Astrocyte (in vitro differentiated cells and primary cell): ENCODE data around the gene KRCC1. TPM values are rescaled to one million over a fixed set of nuclear protein-coding genes. Genes with fewer than 3 reads are reported as not detected.

ENCODE experiments used
- DNase-seq: peaks from one replicate; pipeline ENCODE4 v3.0.0-alpha.2; 2010; ENCODE audit warnings: low read depth
- FAIRE-seq: peaks from 2 replicates; lab custom pipeline; 2011; peaks lifted over from hg19 to GRCh38; lab: Jason Lieb, UNC
- H2AFZ ChIP-seq: 2 replicates; pipeline ENCODE4 v1.6.0; 2012; ENCODE audit warnings: low read depth, low read length, inconsistent platforms
- H3K27ac ChIP-seq: 2 replicates; pipeline ENCODE4 v1.5.1; 2011; ENCODE audit warnings: low read depth, low read length, inconsistent platforms
- H3K27me3 ChIP-seq: 2 replicates; pipeline ENCODE4 v1.6.0; 2011; ENCODE audit warnings: low read length, inconsistent platforms; ENCODE audit not compliant: insufficient read depth
- H3K36me3 ChIP-seq: 2 replicates; pipeline ENCODE4 v1.5.1; 2011; ENCODE audit warnings: low read length, inconsistent platforms; ENCODE audit not compliant: insufficient read depth
- H3K4me1 ChIP-seq: 2 replicates; pipeline ENCODE4 v1.5.1; 2011; ENCODE audit warnings: low read length, inconsistent platforms; ENCODE audit not compliant: insufficient read depth
- H3K4me2 ChIP-seq: 2 replicates; pipeline ENCODE4 v1.6.0; 2012; ENCODE audit warnings: low read length, inconsistent platforms
- H3K4me3 ChIP-seq: 2 replicates; pipeline ENCODE4 v1.5.1; 2011; ENCODE audit warnings: low read depth, mild to moderate bottlenecking, low read length, inconsistent platforms; ENCODE audit not compliant: insufficient read depth
- H3K79me2 ChIP-seq: 2 replicates; pipeline ENCODE4 v1.6.0; 2012; ENCODE audit warnings: mild to moderate bottlenecking, low read length, inconsistent platforms; ENCODE audit not compliant: insufficient read depth
- H3K9ac ChIP-seq: 2 replicates; pipeline ENCODE4 v1.6.0; 2012; ENCODE audit warnings: mild to moderate bottlenecking, low read length, inconsistent platforms
- H3K9me3 ChIP-seq: 2 replicates; pipeline ENCODE4 v1.5.1; 2012; ENCODE audit warnings: low read depth, mild to moderate bottlenecking, low read length, inconsistent platforms; ENCODE audit not compliant: insufficient read depth
- H4K20me1 ChIP-seq: 2 replicates; pipeline ENCODE4 v1.6.0; 2012; ENCODE audit warnings: low read length, inconsistent platforms; ENCODE audit not compliant: insufficient read depth
- H3K27ac Mint-ChIP-seq: one replicate; pipeline ENCODE4 v1.8.0; 2021; ENCODE audit warnings: mild to moderate bottlenecking, mixed read lengths; ENCODE audit not compliant: unreplicated experiment
- H3K27me3 Mint-ChIP-seq: one replicate; pipeline ENCODE4 v1.8.0; 2021; ENCODE audit warnings: low read depth, mixed read lengths; ENCODE audit not compliant: unreplicated experiment
- H3K36me3 Mint-ChIP-seq: one replicate; pipeline ENCODE4 v1.8.0; 2021; ENCODE audit warnings: low read depth, mixed read lengths; ENCODE audit not compliant: unreplicated experiment
- H3K4me1 Mint-ChIP-seq: one replicate; pipeline ENCODE4 v1.8.0; 2021; ENCODE audit warnings: low read depth, mixed read lengths; ENCODE audit not compliant: unreplicated experiment
- H3K4me3 Mint-ChIP-seq: one replicate; pipeline ENCODE4 v1.8.0; 2021; ENCODE audit warnings: mild to moderate bottlenecking, moderate library complexity, mixed read lengths; ENCODE audit not compliant: unreplicated experiment
- H3K9me3 Mint-ChIP-seq: one replicate; pipeline ENCODE4 v1.8.0; 2021; ENCODE audit warnings: mild to moderate bottlenecking, mixed read lengths; ENCODE audit not compliant: unreplicated experiment
- EZH2 ChIP-seq: IDR thresholded peaks from 2 replicates; pipeline ENCODE4 v1.6.1; 2012; ENCODE audit warnings: mild to moderate bottlenecking, low read length, inconsistent platforms; ENCODE audit not compliant: insufficient read depth
- total RNA-seq: library from RNA; stranded (reverse); gene quantifications from 2 replicates; pipeline ENCODE4 v1.2.1, GENCODE V29; 2021
- TF ChIP-seq, protein P1 (sequence below): IDR thresholded peaks from 2 replicates; pipeline ENCODE4 v1.5.1; 2011; ENCODE audit warnings: low read depth, mild to moderate bottlenecking, inconsistent platforms, low read length, moderate library complexity; ENCODE audit not compliant: insufficient read depth

The KRCC1 gene
- total RNA-seq, 1 donor from 2014 or later: 17.7 TPM

- TF ChIP-seq, protein P1, sequence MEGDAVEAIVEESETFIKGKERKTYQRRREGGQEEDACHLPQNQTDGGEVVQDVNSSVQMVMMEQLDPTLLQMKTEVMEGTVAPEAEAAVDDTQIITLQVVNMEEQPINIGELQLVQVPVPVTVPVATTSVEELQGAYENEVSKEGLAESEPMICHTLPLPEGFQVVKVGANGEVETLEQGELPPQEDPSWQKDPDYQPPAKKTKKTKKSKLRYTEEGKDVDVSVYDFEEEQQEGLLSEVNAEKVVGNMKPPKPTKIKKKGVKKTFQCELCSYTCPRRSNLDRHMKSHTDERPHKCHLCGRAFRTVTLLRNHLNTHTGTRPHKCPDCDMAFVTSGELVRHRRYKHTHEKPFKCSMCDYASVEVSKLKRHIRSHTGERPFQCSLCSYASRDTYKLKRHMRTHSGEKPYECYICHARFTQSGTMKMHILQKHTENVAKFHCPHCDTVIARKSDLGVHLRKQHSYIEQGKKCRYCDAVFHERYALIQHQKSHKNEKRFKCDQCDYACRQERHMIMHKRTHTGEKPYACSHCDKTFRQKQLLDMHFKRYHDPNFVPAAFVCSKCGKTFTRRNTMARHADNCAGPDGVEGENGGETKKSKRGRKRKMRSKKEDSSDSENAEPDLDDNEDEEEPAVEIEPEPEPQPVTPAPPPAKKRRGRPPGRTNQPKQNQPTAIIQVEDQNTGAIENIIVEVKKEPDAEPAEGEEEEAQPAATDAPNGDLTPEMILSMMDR: no peak
- no peak for TF ChIP-seq EZH2
- Histone ChIP-seq H3K79me2 (no peaks in the 10 kb centered on the region), H3K4me2 (no peak overlapping the region), H3K9me3 (no peaks in the 10 kb centered on the region), H2AFZ (no peak overlapping the region), H3K9ac (no peak overlapping the region), H3K4me3 (no peak overlapping the region), H3K4me1 (no peaks in the 10 kb centered on the region), H3K27ac (no peak overlapping the region), H4K20me1 (no peaks in the 10 kb centered on the region), H3K27me3 (no peaks in the 10 kb centered on the region), H3K36me3 (no peaks in the 10 kb centered on the region)
- H3K27ac Mint-ChIP-seq: no peak overlapping the region
- FAIRE-seq (no peak), DNase-seq (no peak)
- peaks cover 16% of the 10 kb centered on the region for H3K27me3 Mint-ChIP-seq
- peaks cover 8% of the 10 kb centered on the region for H3K4me1 Mint-ChIP-seq
- H3K9me3 Mint-ChIP-seq: no peaks in the 10 kb centered on the region
- no peak overlapping the region for H3K4me3 Mint-ChIP-seq
- no peaks in the 10 kb centered on the region for H3K36me3 Mint-ChIP-seq
These were observed 37.2 kb upstream of the KRCC1 start for GRCh38 chr2:88092773-88093172.

- H3K9ac ChIP-seq: no peak overlapping the region
- Mint-ChIP-seq H3K9me3 (no peaks in the 10 kb centered on the region), H3K27me3 (peaks cover 14% of the 10 kb centered on the region), H3K36me3 (no peaks in the 10 kb centered on the region), H3K27ac (no peak overlapping the region), H3K4me3 (no peak overlapping the region), H3K4me1 (peaks cover 8% of the 10 kb centered on the region)
- H3K4me1 ChIP-seq: no peaks in the 10 kb centered on the region
- H3K4me3 ChIP-seq: no peak overlapping the region
- no peaks in the 10 kb centered on the region for H3K27me3 ChIP-seq
- TF ChIP-seq, protein P1: no peak
- no peak for TF ChIP-seq EZH2
- DNase-seq: no peak
- H3K27ac ChIP-seq: no peak overlapping the region
- H3K9me3 ChIP-seq: no peaks in the 10 kb centered on the region
- no peak overlapping the region for H2AFZ ChIP-seq
- no peaks in the 10 kb centered on the region for H4K20me1 ChIP-seq
- no peaks in the 10 kb centered on the region for H3K79me2 ChIP-seq
- FAIRE-seq: no peak
- no peak overlapping the region for H3K4me2 ChIP-seq
- no peaks in the 10 kb centered on the region for H3K36me3 ChIP-seq
These were observed 36.4 kb upstream of the KRCC1 start for GRCh38 chr2:88091943-88092342.

- TF ChIP-seq, protein P1: no peak
- no peak for TF ChIP-seq EZH2
- DNase-seq: no peak
- Histone ChIP-seq H3K4me1 (no peaks in the 10 kb centered on the region), H3K4me3 (no peak overlapping the region), H3K36me3 (no peaks in the 10 kb centered on the region), H3K27me3 (no peaks in the 10 kb centered on the region), H3K79me2 (no peaks in the 10 kb centered on the region), H2AFZ (no peak overlapping the region), H4K20me1 (no peaks in the 10 kb centered on the region), H3K27ac (no peak overlapping the region), H3K4me2 (no peak overlapping the region), H3K9me3 (no peaks in the 10 kb centered on the region), H3K9ac (no peak overlapping the region)
- no peaks in the 10 kb centered on the region for H3K36me3 Mint-ChIP-seq
- H3K4me1 Mint-ChIP-seq: peaks cover 8% of the 10 kb centered on the region
- H3K27ac Mint-ChIP-seq: no peak overlapping the region
- H3K4me3 Mint-ChIP-seq: no peak overlapping the region
- no peaks in the 10 kb centered on the region for H3K9me3 Mint-ChIP-seq
- FAIRE-seq: no peak
- H3K27me3 Mint-ChIP-seq: peaks cover 7% of the 10 kb centered on the region
These were observed 35.1 kb upstream of the KRCC1 start for GRCh38 chr2:88090446-88091283.
